K562 (cell line): ENCODE data around the gene ALDH6A1. TPM values are rescaled to one million over a fixed set of nuclear protein-coding genes. Genes with fewer than 3 reads are reported as not detected.

ENCODE experiments used
- ATAC-seq: fragments of 200-7000 bp; cut with Tn5 transposase; 3 replicates; pipeline ENCODE4 v1.9.1; 2020; ENCODE audit warnings: moderate library complexity
- BruUV-seq: library from RNA; stranded (reverse); fragments of 400-500 nt; replicated peaks from 2 replicates; lab custom pipeline; 2021; lab: Mats Ljungman, UMichigan
- CTCF ChIA-PET: fragments of 300-600 bp; formaldehyde crosslinking; extraction: SDS; loops from one replicate; lab custom pipeline; 2021; ENCODE audit warnings: low intra/inter-chr PET ratio; lab: Yijun Ruan, JAX
- POLR2A ChIA-PET: fragments of 300-600, 350-650 bp; sonication (Branson Sonifier 250); formaldehyde crosslinking; extraction: SDS; loops from one replicate; lab custom pipeline; 2021; ENCODE audit warnings: antibody characterized with exemption, inconsistent platforms; lab: Yijun Ruan, JAX
- DNase-seq, 4 experiments: peaks; one replicate each; pipeline versions ENCODE4 v3.0.0 to v3.0.0-alpha.2; 2011 to 2018; ENCODE audit warnings: low spot score in 3 of 4, mixed read lengths in 3 of 4; ENCODE audit errors: extremely low read depth in 1 of 4
- FAIRE-seq: peaks from 2 replicates; lab custom pipeline; 2011; peaks lifted over from hg19 to GRCh38; lab: Jason Lieb, UNC
- H2AFZ ChIP-seq: 2 replicates; pipeline ENCODE4 v1.6.0; 2011; ENCODE audit warnings: low read depth, low read length, control low read depth, inconsistent platforms
- H3K27ac ChIP-seq: fragments of 200-600 bp; 3 replicates; pipeline ENCODE4 v1.8.0; 2011; ENCODE audit warnings: low read depth, mild to moderate bottlenecking, control low read depth, inconsistent platforms, low read length, moderate library complexity, mixed read lengths; ENCODE audit errors: extremely low read depth
- H3K27me3 ChIP-seq, 2 experiments: fragments of 300-600 bp in 1 of 2; 2 replicates in 1 of 2; 3 replicates in 1 of 2; pipeline versions ENCODE4 v1.6.0 to v1.8.0; 2011; ENCODE audit warnings: inconsistent platforms in 2 of 2, low read length in 2 of 2, mild to moderate bottlenecking in 1 of 2, mixed read lengths in 1 of 2, moderate library complexity in 1 of 2; ENCODE audit not compliant: control insufficient read depth in 2 of 2, insufficient read depth in 2 of 2
- H3K36me3 ChIP-seq: fragments of 300-600 bp; 3 replicates; pipeline ENCODE4 v1.8.0; 2011; ENCODE audit warnings: mild to moderate bottlenecking, low read length, inconsistent platforms; ENCODE audit not compliant: control insufficient read depth, insufficient read depth
- H3K4me1 ChIP-seq, 2 experiments: fragments of 200-600 bp in 1 of 2; replicated peaks in 1 of 2; 2 replicates in 1 of 2; 3 replicates in 1 of 2; pipeline versions ENCODE4 v1.5.1 to v1.8.0; 2011; ENCODE audit warnings: inconsistent platforms in 2 of 2, low read length in 2 of 2, mild to moderate bottlenecking in 1 of 2, mixed read lengths in 1 of 2, moderate library complexity in 1 of 2; ENCODE audit not compliant: control insufficient read depth in 2 of 2, insufficient read depth in 2 of 2
- H3K4me2 ChIP-seq: 2 replicates; pipeline ENCODE4 v1.6.1; 2011; ENCODE audit warnings: low read length, control low read depth, inconsistent platforms, mixed read lengths; ENCODE audit not compliant: insufficient read depth
- H3K4me3 ChIP-seq: fragments of 200-600 bp; sonication (generic), shearing (Covaris generic); 2 replicates; pipeline ENCODE4 v1.5.1; 2016; ENCODE audit warnings: control low read depth, inconsistent platforms
- H3K79me2 ChIP-seq: fragments of 200-600 bp; 3 replicates; pipeline ENCODE4 v1.8.0; 2011; ENCODE audit warnings: low read length, inconsistent platforms; ENCODE audit not compliant: control insufficient read depth, insufficient read depth
- H3K9ac ChIP-seq, 2 experiments: 2 replicates each; pipeline versions ENCODE4 v1.6.0 to v1.6.1; 2011; ENCODE audit warnings: low read depth in 2 of 2, low read length in 2 of 2, control low read depth in 1 of 2, inconsistent platforms in 1 of 2, mild to moderate bottlenecking in 1 of 2, mixed read lengths in 1 of 2; ENCODE audit not compliant: insufficient read depth in 1 of 2
- H3K9me1 ChIP-seq: one replicate; pipeline ENCODE4 v1.6.0; 2011; ENCODE audit warnings: inconsistent platforms, mild to moderate bottlenecking, low read length, moderate library complexity; ENCODE audit not compliant: control insufficient read depth, insufficient read depth
- H3K9me3 ChIP-seq: replicated peaks from 2 replicates; pipeline ENCODE4 v1.5.1; 2011; ENCODE audit warnings: low read depth, low read length, inconsistent platforms; ENCODE audit not compliant: control insufficient read depth, insufficient read depth
- H4K20me1 ChIP-seq: replicated peaks from 2 replicates; pipeline ENCODE4 v1.6.1; 2011; ENCODE audit warnings: low read length, inconsistent platforms, mixed read lengths; ENCODE audit not compliant: control insufficient read depth, insufficient read depth
- BRF1 ChIP-seq: IDR thresholded peaks from 3 replicates; pipeline ENCODE4 v1.6.1; 2011; ENCODE audit warnings: borderline replicate concordance, mild to moderate bottlenecking; ENCODE audit not compliant: insufficient read length; ENCODE audit errors: extremely low read depth
- C11orf30 ChIP-seq: fragments of 450-650 bp; IDR thresholded peaks from 2 replicates; pipeline ENCODE4 v1.6.1; 2016; ENCODE audit warnings: low read depth, mild to moderate bottlenecking
- CTCF ChIP-seq, 3 experiments: IDR thresholded peaks in 2 of 3; conservative IDR thresholded peaks in 1 of 3; 2 replicates each; pipeline ENCODE4 v1.5.1; 2011 to 2012; ENCODE audit warnings: low read length in 3 of 3, mild to moderate bottlenecking in 3 of 3, control low read depth in 2 of 3, improper control_type of control experiment in 1 of 3, inconsistent platforms in 1 of 3, low read depth in 1 of 3, mixed read lengths in 1 of 3, moderate library complexity in 1 of 3; ENCODE audit not compliant: insufficient read depth in 2 of 3
- RAD21 ChIP-seq, 2 experiments: fragments of 250-450 bp in 1 of 2; fragments of 450-650 bp in 1 of 2; sonication (Bioruptor Pico) in 1 of 2; formaldehyde crosslinking in 1 of 2; IDR thresholded peaks in 1 of 2; conservative IDR thresholded peaks in 1 of 2; 2 replicates each; pipeline versions ENCODE4 v1.4.0 to v1.8.0; 2020 to 2022; ENCODE audit warnings: mild to moderate bottlenecking in 2 of 2, moderate library complexity in 1 of 2
- REST ChIP-seq, 2 experiments: fragments of 450-650 bp; formaldehyde crosslinking in 1 of 2; IDR thresholded peaks; 2 replicates each; pipeline versions ENCODE4 v1.4.0 to v1.6.1; 2014 to 2020; ENCODE audit warnings: mild to moderate bottlenecking in 2 of 2, borderline replicate concordance in 1 of 2, low read depth in 1 of 2
- SMC3 ChIP-seq: conservative IDR thresholded peaks from 2 replicates; pipeline ENCODE4 v1.6.1; 2011; ENCODE audit warnings: low read depth, low read length, improper control_type of control experiment; ENCODE audit not compliant: insufficient read depth
- ZNF316 ChIP-seq: fragments of 450-650 bp; IDR thresholded peaks from 2 replicates; pipeline ENCODE4 v1.6.1; 2016
- ZNF408 ChIP-seq: fragments of 250-450 bp; sonication (Bioruptor Pico); IDR thresholded peaks from 2 replicates; pipeline ENCODE4 v1.4.0; 2020; ENCODE audit warnings: low read depth, mild to moderate bottlenecking, moderate library complexity
- WGBS: fragments of 100-300 bp; shearing (Covaris generic); methylation state at CpG from one replicate; pipeline ENCODE4 v1.1.6; 2016; ENCODE audit warnings: low coverage, mixed read lengths; ENCODE audit not compliant: insufficient coverage; ENCODE audit errors: missing lambda C conversion rate; 5-methylcytosine and 5-hydroxymethylcytosine counted together
- in situ Hi-C: fragments of 300-500 bp; cut with MboI; formaldehyde crosslinking; loops from 4 replicates; pipeline ENCODE4 v1.15.0; 2018; ENCODE audit warnings: inconsistent platforms, mixed read lengths
- intact Hi-C: fragments of 100-400 bp; cut with micrococcal nuclease; formaldehyde crosslinking; loops from 2 replicates; pipeline ENCODE4 v1.14.2; 2022
- polyA plus RNA-seq, 8 experiments: library from polyadenylated mRNA; depleted of rRNA in 4 of 8; stranded (reverse) in 5 of 8; unstranded in 3 of 8; fragments of >200 nt; fragmentation: Nextera tagmentation in 2 of 8; fragmentation: Illumina TruSeq in 1 of 8; extraction: Ambion mirVana in 2 of 8; extraction: Trizol in 1 of 8; gene quantifications; 2 replicates each; pipeline versions ENCODE4 v1.2.1 to v1.2.3, GENCODE V29; 2011 to 2014; ENCODE audit warnings: inconsistent platforms in 1 of 8, missing spikeins in 1 of 8
- total RNA-seq, 7 experiments: library from RNA; depleted of rRNA in 6 of 7; stranded (reverse); fragments of >200 nt in 6 of 7; fragmentation: Illumina TruSeq in 2 of 7; extraction: Trizol in 2 of 7; gene quantifications; 2 replicates each; pipeline versions ENCODE4 v1.2.1 to v1.2.3, GENCODE V29; 2011 to 2021; ENCODE audit warnings: low replicate concordance in 1 of 7

Gene ALDH6A1
- total and polyA plus RNA-seq, 9 of the 15 experiments (the other 6 are each of a cell fraction or from before 2014, with no cell fraction given) = 3.1 to 11.5 (median 4.6) TPM

- WGBS = 47% methylated on average over 3 of the region's 3 CpGs
- H3K4me2 ChIP-seq = no peak overlapping the region
- no peaks in the 10 kb centered on the region for H3K27me3 ChIP-seq
- H3K36me3 ChIP-seq = no peaks in the 10 kb centered on the region
- TF ChIP-seq C11orf30 (peak; percentile 58), ZNF316 (peak; percentile 69), CTCF (IDR thresholded peaks at IDR 0.05 in 2 of 3, conservative IDR thresholded peaks at IDR 0.05 in 1 of 3; ENCODE audit: insufficient read depth in 2 of 3, low read depth in 1 of 3, low read length in 3 of 3) (peak; percentile 17 to 59 (median 38); a peak in 5 of 6 replicates), SMC3 (no peak), REST (IDR thresholded peaks at IDR 0.05; ENCODE audit: borderline replicate concordance) (peak; percentile 32; the same call in 1 of the 2 replicates), REST (CRISPR knock-in tag; IDR thresholded peaks at IDR 0.05; ENCODE audit: low read depth) (no peak), RAD21 (CRISPR knock-in tag; conservative IDR thresholded peaks at IDR 0.05 in 1 of 2, IDR thresholded peaks at IDR 0.05 in 1 of 2) (peak; percentile 60 to 71), BRF1 (no peak), ZNF408 (no peak)
- DNase-seq (peak; percentile 25 to 62 (median 29)), FAIRE-seq (peak; percentile 85), ATAC-seq (peak; percentile 81)
- no peaks in the 10 kb centered on the region for H4K20me1 ChIP-seq
- ChIA-PET POLR2A (no interaction called here), CTCF (interaction anchor here (0.6 to 1.4 kb wide), 2 partner anchors 286 to 310 kb away, joined by 3 read pairs; no protein-coding TSS in a partner anchor)
- intact Hi-C loops = loop anchor here (5.0 kb wide), 1 partner anchor 211 kb away; no protein-coding TSS in a partner anchor
- no peaks in the 10 kb centered on the region for H3K9me1 ChIP-seq
- no peak overlapping the region for H2AFZ ChIP-seq
- H3K79me2 ChIP-seq = no peaks in the 10 kb centered on the region
- no peaks in the 10 kb centered on the region for H3K9me3 ChIP-seq
- no peak overlapping the region for H3K4me3 ChIP-seq
- in situ Hi-C loops = no loop called here
- H3K27ac ChIP-seq = no peak overlapping the region
- H3K4me1 ChIP-seq = 0 out of 5 replicates have a peak, but pooled peaks cover 0 to 2% of the 10 kb centered on the region in 2 experiments
- no TSS peak for BruUV-seq
- H3K9ac ChIP-seq = no peak overlapping the region
Observed at GRCh38 chr14:74038020-74038859, 46.0 kb downstream of the ALDH6A1 start.
